Ectodermal cell (in vitro differentiated cells): ENCODE results near the gene AQR.
"Not testable (repeated sequence)": the region's sequence is repeated elsewhere in the genome, so short reads cannot be mapped to it uniquely, and the experiment has no call there.

Source experiments
- H3K27ac ChIP-seq: 2 replicates; pipeline ENCODE4 v1.7.0; 2013; ENCODE audit warnings: mild to moderate bottlenecking, low read depth, low read length; ENCODE audit not compliant: insufficient read depth, poor library complexity, severe bottlenecking
- H3K27me3 ChIP-seq: 2 replicates; pipeline ENCODE4 v1.7.0; 2013; ENCODE audit warnings: mild to moderate bottlenecking, low read length; ENCODE audit not compliant: insufficient read depth, control insufficient read depth, poor library complexity, severe bottlenecking
- H3K36me3 ChIP-seq: one replicate; pipeline ENCODE4 v1.7.0; 2013; ENCODE audit warnings: low read length; ENCODE audit not compliant: control insufficient read depth, insufficient read depth
- H3K4me1 ChIP-seq: one replicate; pipeline ENCODE4 v1.7.0; 2013; ENCODE audit warnings: low read length; ENCODE audit not compliant: control insufficient read depth, insufficient read depth
- H3K4me3 ChIP-seq: 2 replicates; pipeline ENCODE4 v1.7.0; 2013; ENCODE audit warnings: low read depth, low read length, control low read depth; ENCODE audit not compliant: insufficient read depth
- H3K9me3 ChIP-seq: 2 replicates; pipeline ENCODE4 v1.7.0; 2013; ENCODE audit warnings: mild to moderate bottlenecking, low read length, moderate library complexity; ENCODE audit not compliant: control insufficient read depth
- WGBS, 2 experiments: methylation state at CpG; one replicate each; pipeline ENCODE4 v1.1.7; 2013; ENCODE audit warnings: missing lambda C conversion rate in 2 of 2; 5-methylcytosine and 5-hydroxymethylcytosine counted together

Gene AQR

DNA sequence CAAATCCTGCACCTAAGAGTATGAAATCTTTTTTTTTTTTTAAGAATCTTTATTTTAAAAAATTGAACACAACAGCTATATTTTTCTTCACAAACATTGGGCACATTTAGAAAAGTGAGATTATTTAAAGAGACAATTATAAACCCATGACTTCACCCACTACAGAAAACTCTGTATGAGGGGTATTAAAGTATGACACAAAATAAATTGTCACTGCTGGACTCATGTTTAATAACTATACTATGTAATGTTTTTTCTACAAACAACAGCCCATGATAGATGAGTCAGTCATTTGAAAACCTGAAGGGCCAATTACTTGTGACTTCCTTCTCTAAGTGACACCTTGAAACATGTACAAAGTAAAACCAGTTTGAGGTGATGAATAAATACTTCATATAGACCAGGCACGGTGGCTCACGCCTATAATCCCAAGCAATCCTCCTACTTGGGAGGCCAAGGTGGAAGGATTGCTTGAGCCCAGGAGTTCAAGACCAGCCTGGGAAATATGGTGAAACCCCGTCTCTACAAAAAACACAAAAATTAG is 36.0 kb downstream of the AQR start:
- Histone ChIP-seq H3K4me3 (no peak overlapping the region), H3K36me3 (peaks cover 30% of the 10 kb centered on the region), H3K27me3 (no peaks in the 10 kb centered on the region), H3K4me1 (no peaks in the 10 kb centered on the region), H3K27ac (no peak overlapping the region), H3K9me3 (no peaks in the 10 kb centered on the region)
- WGBS, 2 experiments = 87 to 88% methylated on average over 3 of the region's 3 CpGs

DNA sequence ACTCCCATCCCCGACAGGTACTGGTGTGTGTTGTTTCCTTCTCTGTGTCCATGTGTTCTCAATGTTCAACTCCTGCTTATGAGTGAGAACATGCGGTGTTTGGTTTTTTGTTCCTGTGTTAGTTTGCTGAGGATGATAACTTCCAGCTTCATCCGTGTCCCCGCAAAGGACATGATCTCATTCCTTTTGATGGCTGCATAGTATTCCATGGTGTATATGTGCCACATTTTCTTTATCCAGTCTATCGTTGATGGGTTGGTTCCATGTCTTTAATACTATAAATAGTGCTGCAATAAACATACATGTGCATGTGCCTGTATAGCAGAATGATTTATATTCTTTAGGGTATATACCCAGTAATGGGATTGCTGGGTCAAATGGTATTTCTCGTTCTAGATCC is 41.2 kb downstream of the AQR start:
- not testable (repeated sequence) for H3K9me3 ChIP-seq, H3K27ac ChIP-seq, H3K27me3 ChIP-seq, H3K4me1 ChIP-seq, H3K4me3 ChIP-seq
- 93 to 95% methylated on average over 4 to 6 of the region's 6 CpGs for WGBS, 2 experiments
- H3K36me3 ChIP-seq = peaks cover 33% of the 10 kb centered on the region

DNA sequence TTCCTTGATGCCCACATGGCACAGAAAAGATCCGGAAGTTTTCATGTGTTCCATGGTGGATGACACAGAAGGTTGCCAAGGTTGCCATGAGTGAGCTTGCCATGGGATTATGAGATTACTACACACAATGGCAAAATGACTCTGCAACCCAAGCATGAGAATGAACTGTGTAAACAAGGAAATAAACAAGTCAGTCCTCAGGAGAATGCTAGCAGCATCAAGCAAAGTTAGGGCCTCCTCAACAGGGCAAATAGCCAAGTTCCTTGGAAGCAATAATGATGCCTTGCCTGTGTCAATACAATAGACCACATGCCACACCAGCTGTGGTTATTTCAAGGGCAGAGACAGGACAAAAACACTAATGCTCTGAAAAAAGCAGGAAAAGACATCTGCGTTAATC is 41.8 kb downstream of the AQR start:
- Histone ChIP-seq H3K36me3 (peaks cover 33% of the 10 kb centered on the region), H3K4me1 (no peaks in the 10 kb centered on the region), H3K27ac (no peak overlapping the region), H3K27me3 (no peaks in the 10 kb centered on the region), H3K4me3 (no peak overlapping the region), H3K9me3 (no peaks in the 10 kb centered on the region)
- WGBS, 2 experiments = 95 to 97% methylated on average over 2 of the region's 2 CpGs

DNA sequence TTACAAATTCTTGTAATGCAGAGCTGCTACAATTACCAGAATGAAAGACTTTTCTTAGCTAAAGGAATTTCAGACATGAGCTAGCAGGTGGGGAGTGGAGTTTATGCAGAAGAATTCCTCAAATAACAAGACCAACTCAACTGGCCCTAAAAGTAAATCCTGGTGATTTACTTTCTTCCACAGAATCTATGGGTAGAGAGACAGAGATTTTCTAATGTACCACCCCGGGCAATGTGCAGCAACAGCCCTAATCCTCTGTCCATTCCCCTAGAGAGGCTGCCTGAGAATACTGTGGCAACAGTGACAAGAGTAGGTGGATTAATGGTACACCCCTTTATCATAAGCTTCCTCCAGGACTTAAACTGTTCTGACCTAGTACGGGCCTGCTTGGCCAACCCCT is 55.2 kb downstream of the AQR start:
- H3K4me3 ChIP-seq = no peak overlapping the region
- no peaks in the 10 kb centered on the region for H3K4me1 ChIP-seq
- no peak overlapping the region for H3K27ac ChIP-seq
- WGBS, 2 experiments = 93 to 98% methylated on average over 2 of the region's 2 CpGs
- H3K9me3 ChIP-seq = no peaks in the 10 kb centered on the region
- H3K27me3 ChIP-seq = no peaks in the 10 kb centered on the region
- H3K36me3 ChIP-seq = peaks cover 46% of the 10 kb centered on the region

DNA sequence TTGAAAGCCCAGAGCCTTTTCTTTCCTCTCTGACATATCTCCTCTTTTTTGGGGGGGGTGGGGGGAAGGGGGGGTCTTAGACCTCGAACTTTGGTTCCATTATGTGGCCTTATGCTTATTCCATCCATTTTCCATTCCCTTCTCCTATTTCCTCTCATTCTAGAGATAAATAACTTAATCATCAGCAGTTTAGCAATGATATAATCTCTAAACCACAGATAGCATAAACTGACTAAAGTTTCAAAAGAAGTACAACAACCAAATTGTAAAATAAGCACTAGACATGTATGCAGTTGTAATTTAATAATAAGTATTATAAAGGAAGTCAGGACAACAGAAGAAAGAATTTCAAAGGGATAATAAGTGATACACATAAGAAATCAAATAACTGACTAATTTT is 64.5 kb downstream of the AQR start:
- WGBS, 2 experiments = no CpG with 5 or more reads among the region's 1 CpG
- Histone ChIP-seq H3K4me3 (no peak overlapping the region), H3K4me1 (no peaks in the 10 kb centered on the region), H3K36me3 (peaks cover 17% of the 10 kb centered on the region), H3K27ac (no peak overlapping the region), H3K9me3 (no peaks in the 10 kb centered on the region), H3K27me3 (no peaks in the 10 kb centered on the region)

DNA sequence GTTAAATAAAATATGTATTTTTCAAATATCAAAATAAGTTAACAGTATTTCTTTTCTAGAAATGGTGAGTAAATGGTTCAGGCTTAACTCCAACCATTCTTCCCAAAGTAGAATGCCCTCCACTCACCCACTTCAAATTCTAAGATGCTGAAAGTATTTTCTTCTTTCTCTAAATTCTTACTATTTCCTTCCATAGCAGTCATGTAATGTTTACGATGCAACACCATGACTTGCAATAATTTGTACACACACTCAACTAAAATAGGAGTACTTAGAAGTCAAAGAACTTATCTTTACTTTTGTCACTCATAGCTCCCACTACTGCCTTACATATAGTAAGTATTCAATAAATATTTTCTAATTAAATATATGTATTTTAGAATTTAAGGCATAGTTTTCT is 65.0 kb downstream of the AQR start:
- peaks cover 17% of the 10 kb centered on the region for H3K36me3 ChIP-seq
- H3K4me1 ChIP-seq = no peaks in the 10 kb centered on the region
- 88 to 100% methylated on average over 1 of the region's 1 CpG for WGBS, 2 experiments
- H3K27ac ChIP-seq = no peak overlapping the region
- no peaks in the 10 kb centered on the region for H3K27me3 ChIP-seq
- no peak overlapping the region for H3K4me3 ChIP-seq
- no peaks in the 10 kb centered on the region for H3K9me3 ChIP-seq

DNA sequence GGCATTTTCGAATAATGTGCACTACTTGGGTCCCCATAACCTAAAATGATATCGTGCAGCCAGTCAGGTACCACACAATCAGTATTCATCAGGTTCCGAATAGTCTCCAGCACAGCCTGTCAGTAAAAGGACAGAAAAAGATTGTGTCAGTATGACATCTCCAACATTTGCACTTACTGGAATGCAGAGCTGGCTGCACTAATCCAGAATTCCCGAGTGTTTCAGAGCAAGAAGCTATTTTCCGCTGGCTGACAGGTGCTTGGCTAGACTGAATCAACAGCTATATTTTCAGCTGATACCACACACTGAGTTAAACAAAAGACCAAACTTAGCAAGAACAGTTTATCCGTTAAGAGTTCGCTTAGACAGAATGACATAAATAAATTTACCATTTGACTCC is 68.8 kb downstream of the AQR start:
- no peak overlapping the region for H3K4me3 ChIP-seq
- 95 to 96% methylated on average over 7 of the region's 7 CpGs for WGBS, 2 experiments
- H3K36me3 ChIP-seq = peaks cover 5% of the 10 kb centered on the region
- H3K9me3 ChIP-seq = no peaks in the 10 kb centered on the region
- H3K27ac ChIP-seq = no peak overlapping the region
- H3K4me1 ChIP-seq = no peaks in the 10 kb centered on the region
- H3K27me3 ChIP-seq = no peaks in the 10 kb centered on the region

DNA sequence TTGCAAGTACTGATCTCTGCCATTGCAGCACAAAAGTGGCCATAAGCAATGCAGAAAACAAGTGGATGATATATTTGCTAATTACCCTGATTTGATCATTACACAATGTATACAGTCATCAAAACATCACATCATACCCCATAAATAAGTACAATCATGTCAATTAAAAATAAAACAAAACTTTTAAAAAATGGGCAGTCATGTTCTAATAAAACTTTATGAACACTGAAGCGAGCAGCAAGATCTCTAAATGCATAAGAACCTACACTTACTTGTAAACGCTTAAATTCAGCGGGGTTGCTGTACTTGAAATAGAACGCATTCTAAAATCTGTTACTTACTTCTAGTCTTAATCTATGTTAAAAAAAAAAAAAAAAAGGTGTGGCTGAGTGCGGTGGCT is 73.4 kb downstream of the AQR start:
- no peaks in the 10 kb centered on the region for H3K27me3 ChIP-seq
- peaks cover 35% of the 10 kb centered on the region for H3K36me3 ChIP-seq

DNA sequence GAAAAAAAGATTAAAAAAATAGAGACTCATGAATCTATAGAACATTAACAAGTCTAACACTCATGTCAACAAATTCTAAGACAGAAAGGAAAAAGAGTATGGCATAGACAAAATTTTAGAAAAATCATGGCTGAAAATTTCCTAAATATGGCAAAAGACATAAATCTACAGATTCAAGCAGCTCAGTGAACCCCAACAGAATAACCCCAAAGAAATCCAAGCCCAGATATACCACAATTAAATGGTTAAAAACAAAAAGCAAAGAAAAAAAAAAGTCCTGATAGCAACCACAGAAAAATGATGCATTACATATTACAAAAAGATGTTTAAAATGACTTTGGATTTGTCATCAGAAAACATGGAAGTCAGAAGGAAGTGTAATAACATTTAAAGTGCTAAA is 75.6 kb downstream of the AQR start:
- peaks cover 31% of the 10 kb centered on the region for H3K36me3 ChIP-seq
- no peaks in the 10 kb centered on the region for H3K4me1 ChIP-seq

More for the DNA sequence above, 73.4 kb downstream of the AQR start:
- Histone ChIP-seq H3K27ac (no peak overlapping the region), H3K4me1 (no peaks in the 10 kb centered on the region), H3K9me3 (no peaks in the 10 kb centered on the region), H3K4me3 (no peak overlapping the region)
- WGBS, 2 experiments = 96 to 97% methylated on average over 4 to 5 of the region's 5 CpGs

DNA sequence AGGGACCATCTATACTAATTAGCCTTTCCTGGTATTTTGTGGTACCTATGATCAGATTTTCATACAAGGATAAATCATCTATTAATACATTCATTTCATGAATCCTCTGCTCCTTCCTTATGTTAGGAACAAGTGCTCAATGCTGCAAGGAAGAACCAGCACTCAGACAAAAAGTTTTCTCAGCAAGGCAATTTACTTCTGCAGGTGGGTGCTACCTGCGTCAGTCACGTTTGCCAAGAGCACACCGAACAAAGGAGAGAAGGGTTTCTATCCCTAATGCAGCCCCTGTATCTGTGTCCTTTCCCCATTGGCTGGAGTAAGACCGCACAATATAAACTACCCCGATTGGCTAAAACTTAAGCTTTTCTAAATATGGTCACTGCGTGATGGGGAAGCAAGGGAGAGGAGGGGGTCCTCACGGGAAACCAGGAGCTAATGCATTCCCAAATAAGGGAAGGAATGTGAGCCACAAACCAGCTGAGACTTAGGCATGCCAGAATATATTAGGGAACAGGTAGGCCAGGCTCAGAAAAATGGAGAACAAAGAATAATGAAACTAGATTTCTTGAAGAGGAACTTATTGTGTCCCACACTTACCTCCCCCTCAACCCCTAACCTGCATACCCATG is 76.5 kb downstream of the AQR start:
- Histone ChIP-seq H3K27ac (no peak overlapping the region), H3K9me3 (no peaks in the 10 kb centered on the region), H3K36me3 (peaks cover 31% of the 10 kb centered on the region), H3K4me1 (no peaks in the 10 kb centered on the region), H3K4me3 (no peak overlapping the region), H3K27me3 (no peaks in the 10 kb centered on the region)
- 81 to 84% methylated on average over 7 of the region's 7 CpGs for WGBS, 2 experiments

More for the DNA sequence above, 75.6 kb downstream of the AQR start:
- Histone ChIP-seq H3K27ac (no peak overlapping the region), H3K4me3 (no peak overlapping the region), H3K27me3 (no peaks in the 10 kb centered on the region), H3K9me3 (no peaks in the 10 kb centered on the region)

DNA sequence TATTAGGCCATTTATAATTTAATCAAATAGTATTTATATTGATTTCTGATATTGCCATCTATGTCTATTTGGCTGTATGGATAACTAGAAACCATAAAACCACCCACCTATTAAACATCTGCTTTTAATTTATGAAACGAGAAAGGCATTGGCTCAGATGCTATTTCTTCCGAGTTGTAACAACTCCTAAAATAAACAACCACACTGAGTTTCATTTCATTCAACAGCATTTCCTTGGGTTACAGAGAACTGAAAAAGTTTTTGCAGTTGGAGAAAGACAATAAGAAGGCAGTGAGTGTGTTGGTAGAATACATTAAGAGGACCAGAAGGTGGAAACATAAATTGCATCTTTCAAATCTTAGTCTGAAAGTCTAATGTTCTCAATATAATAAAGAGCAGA is 79.1 kb downstream of the AQR start:
- Histone ChIP-seq H3K27me3 (no peaks in the 10 kb centered on the region), H3K27ac (no peak overlapping the region), H3K36me3 (peaks cover 27% of the 10 kb centered on the region), H3K4me3 (no peak overlapping the region), H3K9me3 (no peaks in the 10 kb centered on the region), H3K4me1 (no peaks in the 10 kb centered on the region)
- WGBS, 2 experiments = 93 to 96% methylated on average over 2 of the region's 2 CpGs
